SU-DHL-6 (cell line): Measurements from ENCODE around the gene TECPR2.

Source experiments
- H2AFZ ChIP-seq: fragments of 200-600 bp; sonication (generic); 2 replicates; pipeline ENCODE4 v1.6.1; 2014; ENCODE audit warnings: low read depth, mild to moderate bottlenecking, moderate library complexity, mixed read lengths, antibody characterized with exemption, low read length; ENCODE audit not compliant: severe bottlenecking
- H3F3A ChIP-seq: fragments of 200-600 bp; shearing (Covaris generic); 2 replicates; pipeline ENCODE4 v1.6.0; 2016; ENCODE audit warnings: antibody characterized with exemption, mild to moderate bottlenecking; ENCODE audit not compliant: insufficient read depth
- H3K27ac ChIP-seq: fragments of 200-600 bp; sonication (generic); 2 replicates; pipeline ENCODE4 v1.5.1; 2016; ENCODE audit warnings: low read depth, mild to moderate bottlenecking, low read length, moderate library complexity, mixed read lengths
- H3K27me3 ChIP-seq: fragments of 200-600 bp; sonication (generic), shearing (Covaris generic); 2 replicates; pipeline ENCODE4 v1.6.0; 2014; ENCODE audit warnings: mild to moderate bottlenecking, low read length
- H3K36me3 ChIP-seq: fragments of 200-600 bp; sonication (generic); 2 replicates; pipeline ENCODE4 v1.6.1; 2014; ENCODE audit warnings: mild to moderate bottlenecking, low read length, mixed read lengths
- H3K4me2 ChIP-seq: fragments of 300-600, 200-600 bp; shearing (Covaris generic), sonication (generic); 2 replicates; pipeline ENCODE4 v1.6.0; 2014; ENCODE audit warnings: low read length, low read depth, mild to moderate bottlenecking; ENCODE audit not compliant: poor library complexity, severe bottlenecking
- H3K4me3 ChIP-seq: fragments of 200-600 bp; sonication (generic); 2 replicates; pipeline ENCODE4 v1.5.1; 2014; ENCODE audit warnings: antibody characterized with exemption, low read length, mild to moderate bottlenecking, mixed read lengths; ENCODE audit not compliant: insufficient read depth, poor library complexity, severe bottlenecking
- H3K79me2 ChIP-seq: fragments of 200-600 bp; sonication (generic); 2 replicates; pipeline ENCODE4 v1.6.1; 2014; ENCODE audit warnings: mild to moderate bottlenecking, low read length, moderate library complexity; ENCODE audit not compliant: insufficient read depth
- H3K9ac ChIP-seq: fragments of 200-600 bp; sonication (generic); 2 replicates; pipeline ENCODE4 v1.7.0; 2014; ENCODE audit warnings: mild to moderate bottlenecking, low read length
- H3K9me2 ChIP-seq: fragments of 200-600 bp; sonication (generic); replicated peaks from 2 replicates; pipeline ENCODE4 v1.6.1; 2014; ENCODE audit warnings: low read length; ENCODE audit not compliant: insufficient read depth
- H3K9me3 ChIP-seq: fragments of 200-600 bp; sonication (generic); 2 replicates; pipeline ENCODE4 v1.6.1; 2014; ENCODE audit warnings: low read length, mixed read lengths; ENCODE audit not compliant: insufficient read depth
- H4K20me1 ChIP-seq: fragments of 200-600 bp; sonication (generic); 2 replicates; pipeline ENCODE4 v1.6.1; 2014; ENCODE audit warnings: low read depth, mild to moderate bottlenecking, antibody characterized with exemption, low read length, moderate library complexity, mixed read lengths
- CTCF ChIP-seq: fragments of 200-600 bp; sonication (generic); IDR thresholded peaks from one replicate; pipeline ENCODE4 v1.5.1; 2017; ENCODE audit warnings: antibody characterized with exemption, mild to moderate bottlenecking, low read length, moderate library complexity; ENCODE audit not compliant: insufficient read depth, poor library complexity, severe bottlenecking
- EZH2phosphoT487 ChIP-seq: fragments of 200-600 bp; sonication (generic), shearing (Covaris generic); conservative IDR thresholded peaks from 2 replicates; pipeline ENCODE4 v1.6.1; 2018; ENCODE audit warnings: mild to moderate bottlenecking, antibody characterized with exemption, low read length, moderate library complexity, mixed read lengths

The TECPR2 gene

GRCh38 chr14:102450206-102451063, 87.7 kb downstream of the TECPR2 start:
- H3K4me3 ChIP-seq, result no peak overlapping the region
- no peak overlapping the region for H3K27ac ChIP-seq
- no peak overlapping the region for H2AFZ ChIP-seq
- no peaks in the 10 kb centered on the region for H3K9me2 ChIP-seq
- H3K4me2 ChIP-seq, result no peak overlapping the region
- H3K36me3 ChIP-seq, result no peaks in the 10 kb centered on the region
- no peaks in the 10 kb centered on the region for H4K20me1 ChIP-seq
- H3K79me2 ChIP-seq, result no peaks in the 10 kb centered on the region
- H3K9ac ChIP-seq, result no peak overlapping the region
- TF ChIP-seq EZH2phosphoT487 (no peak), CTCF (no peak)
- H3F3A ChIP-seq, result no peaks in the 10 kb centered on the region
- no peaks in the 10 kb centered on the region for H3K27me3 ChIP-seq
- H3K9me3 ChIP-seq, result no peaks in the 10 kb centered on the region

DNA sequence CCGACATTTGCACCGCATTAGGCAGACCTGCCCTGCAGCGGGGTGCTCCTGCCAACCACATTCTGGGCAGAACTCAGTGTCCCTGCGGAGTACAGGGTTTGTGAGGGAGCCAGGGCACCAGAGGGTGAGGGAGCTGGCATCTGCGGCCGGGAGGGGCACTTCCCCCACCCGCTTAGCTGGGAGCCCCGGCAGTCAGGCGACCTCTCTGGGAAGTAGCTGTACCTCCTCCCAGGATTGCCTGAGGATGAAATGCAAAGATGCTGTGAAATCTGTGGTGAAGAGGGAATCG, 88.3 kb downstream of the TECPR2 start:
- TF ChIP-seq CTCF, result no peak
- TF ChIP-seq EZH2phosphoT487, result no peak
- Histone ChIP-seq H3K27ac (no peak overlapping the region), H3K9ac (no peak overlapping the region), H3F3A (no peaks in the 10 kb centered on the region), H2AFZ (no peak overlapping the region), H3K4me2 (no peak overlapping the region), H4K20me1 (no peaks in the 10 kb centered on the region), H3K27me3 (no peaks in the 10 kb centered on the region), H3K9me2 (no peaks in the 10 kb centered on the region), H3K36me3 (no peaks in the 10 kb centered on the region), H3K79me2 (no peaks in the 10 kb centered on the region), H3K9me3 (no peaks in the 10 kb centered on the region), H3K4me3 (no peak overlapping the region)

GRCh38 chr14:102452302-102452701, 89.6 kb downstream of the TECPR2 start:
- Histone ChIP-seq H3K9me2 (no peaks in the 10 kb centered on the region), H2AFZ (no peak overlapping the region), H3K4me3 (no peak overlapping the region), H3K9ac (no peak overlapping the region), H3K9me3 (no peaks in the 10 kb centered on the region), H3K4me2 (no peak overlapping the region), H3K36me3 (no peaks in the 10 kb centered on the region), H3F3A (no peaks in the 10 kb centered on the region), H3K27ac (no peak overlapping the region), H3K27me3 (no peaks in the 10 kb centered on the region), H3K79me2 (no peaks in the 10 kb centered on the region), H4K20me1 (no peaks in the 10 kb centered on the region)
- TF ChIP-seq CTCF, result no peak
- no peak for TF ChIP-seq EZH2phosphoT487
